HepG2 (cell line): ENCODE results near the gene ATP6V1G2. TPM values are rescaled to one million over a fixed set of nuclear protein-coding genes. Genes with fewer than 3 reads are reported as not detected.

Source experiments
- ARID2 ChIP-seq: sonication (generic); formaldehyde crosslinking; IDR thresholded peaks from 2 replicates; pipeline ENCODE4 v1.8.1; 2022; ENCODE audit warnings: mild to moderate bottlenecking, missing genetic modification reagents, borderline replicate concordance
- ARNT2 ChIP-seq: sonication (generic); formaldehyde crosslinking; IDR thresholded peaks from 2 replicates; pipeline ENCODE4 v1.8.0; 2022; ENCODE audit warnings: mild to moderate bottlenecking, low read depth, missing genetic modification reagents, moderate library complexity
- FLYWCH1 ChIP-seq: sonication (generic); formaldehyde crosslinking; IDR thresholded peaks from 2 replicates; pipeline ENCODE4 v1.8.1; 2023; ENCODE audit warnings: mild to moderate bottlenecking, missing genetic modification reagents
- MBNL3 ChIP-seq: fragments of 250-450 bp; sonication (Bioruptor Pico); conservative IDR thresholded peaks from 2 replicates; pipeline ENCODE4 v1.8.0; 2022; ENCODE audit warnings: mild to moderate bottlenecking, inconsistent platforms
- MEF2D ChIP-seq: sonication (generic); formaldehyde crosslinking; IDR thresholded peaks from 2 replicates; pipeline ENCODE4 v1.5.1; 2020; ENCODE audit warnings: mild to moderate bottlenecking, missing genetic modification reagents
- RELA ChIP-seq: sonication (generic); formaldehyde crosslinking; IDR thresholded peaks from 2 replicates; pipeline ENCODE4 v1.4.0; 2020; ENCODE audit warnings: missing genetic modification reagents
- REPIN1 ChIP-seq: sonication (generic); formaldehyde crosslinking; IDR thresholded peaks from 2 replicates; pipeline ENCODE4 v1.8.0; 2022; ENCODE audit warnings: missing genetic modification reagents, low read depth, mild to moderate bottlenecking, borderline replicate concordance
- SP5 ChIP-seq: IDR thresholded peaks from 2 replicates; pipeline ENCODE4 v1.6.1; 2016; ENCODE audit warnings: low read depth, borderline replicate concordance
- TEAD3 ChIP-seq: optimal IDR thresholded peaks from 2 replicates; pipeline ENCODE3; 2016; ENCODE audit warnings: borderline replicate concordance
- ZNF33A ChIP-seq: sonication (generic); formaldehyde crosslinking; IDR thresholded peaks from 2 replicates; pipeline ENCODE4 v1.5.1; 2020; ENCODE audit warnings: missing genetic modification reagents, mild to moderate bottlenecking, moderate library complexity, borderline replicate concordance
- ZNF343 ChIP-seq: sonication (generic); formaldehyde crosslinking; IDR thresholded peaks from 2 replicates; pipeline ENCODE4 v1.4.0; 2020; ENCODE audit warnings: mild to moderate bottlenecking, missing genetic modification reagents
- ZNF350 ChIP-seq: sonication (generic); formaldehyde crosslinking; IDR thresholded peaks from 2 replicates; pipeline ENCODE4 v1.4.0; 2020; ENCODE audit warnings: mild to moderate bottlenecking, low read depth, missing genetic modification reagents, borderline replicate concordance
- ZNF431 ChIP-seq: sonication (generic); formaldehyde crosslinking; IDR thresholded peaks from 2 replicates; pipeline ENCODE4 v1.9.0; 2022; ENCODE audit warnings: missing genetic modification reagents, low read depth, mild to moderate bottlenecking, borderline replicate concordance
- ZNF768 ChIP-seq: sonication (generic); formaldehyde crosslinking; IDR thresholded peaks from 2 replicates; pipeline ENCODE4 v1.4.0; 2020; ENCODE audit warnings: missing genetic modification reagents
- ZNF841 ChIP-seq: sonication (generic); formaldehyde crosslinking; IDR thresholded peaks from 2 replicates; pipeline ENCODE4 v1.8.1; 2023; ENCODE audit warnings: missing genetic modification reagents, borderline replicate concordance
- polyA plus RNA-seq, 8 experiments: library from polyadenylated mRNA; depleted of rRNA in 3 of 8; stranded (reverse) in 7 of 8; unstranded in 1 of 8; fragments of >200 nt; fragmentation: Illumina TruSeq in 4 of 8; extraction: Trizol in 4 of 8; gene quantifications; 2 replicates each; pipeline versions ENCODE4 v1.2.1 to v1.2.3, GENCODE V29; 2011 to 2016; ENCODE audit warnings: low read depth in 4 of 8, missing spikeins in 1 of 8, mixed read lengths in 1 of 8; ENCODE audit not compliant: insufficient read depth in 1 of 8
- total RNA-seq, 5 experiments: library from RNA; depleted of rRNA; stranded (reverse); fragments of >200 nt; fragmentation: Illumina TruSeq; extraction: Trizol; gene quantifications; 2 replicates each; pipeline ENCODE4 v1.2.3, GENCODE V29; 2016; ENCODE audit warnings: low read depth in 1 of 5
- TF ChIP-seq, protein P1 (sequence below): sonication (generic); formaldehyde crosslinking; IDR thresholded peaks from 2 replicates; pipeline ENCODE4 v1.5.1; 2020; ENCODE audit warnings: missing genetic modification reagents, mild to moderate bottlenecking, borderline replicate concordance
- TF ChIP-seq, protein P2 (sequence below): sonication (generic); formaldehyde crosslinking; IDR thresholded peaks from 2 replicates; pipeline ENCODE4 v1.4.0; 2020; ENCODE audit warnings: mild to moderate bottlenecking, missing genetic modification reagents
- TF ChIP-seq, protein P3 (sequence below): sonication (generic); formaldehyde crosslinking; conservative IDR thresholded peaks from 2 replicates; pipeline ENCODE4 v1.8.1; 2023; ENCODE audit warnings: missing genetic modification reagents
- TF ChIP-seq, protein P4 (sequence below): IDR thresholded peaks from 2 replicates; pipeline ENCODE4 v1.6.1; 2012; ENCODE audit warnings: low read length, improper control_type of control experiment
- TF ChIP-seq, protein P5 (sequence below): sonication (generic); formaldehyde crosslinking; IDR thresholded peaks from 2 replicates; pipeline ENCODE4 v1.5.0; 2020; ENCODE audit warnings: mild to moderate bottlenecking, missing genetic modification reagents, moderate library complexity

The ATP6V1G2 gene
- total and polyA plus RNA-seq, 2 of the 13 experiments (the other 11 are each of a cell fraction or from before 2014, with no cell fraction given), result 0.27 to 0.83 TPM

DNA sequence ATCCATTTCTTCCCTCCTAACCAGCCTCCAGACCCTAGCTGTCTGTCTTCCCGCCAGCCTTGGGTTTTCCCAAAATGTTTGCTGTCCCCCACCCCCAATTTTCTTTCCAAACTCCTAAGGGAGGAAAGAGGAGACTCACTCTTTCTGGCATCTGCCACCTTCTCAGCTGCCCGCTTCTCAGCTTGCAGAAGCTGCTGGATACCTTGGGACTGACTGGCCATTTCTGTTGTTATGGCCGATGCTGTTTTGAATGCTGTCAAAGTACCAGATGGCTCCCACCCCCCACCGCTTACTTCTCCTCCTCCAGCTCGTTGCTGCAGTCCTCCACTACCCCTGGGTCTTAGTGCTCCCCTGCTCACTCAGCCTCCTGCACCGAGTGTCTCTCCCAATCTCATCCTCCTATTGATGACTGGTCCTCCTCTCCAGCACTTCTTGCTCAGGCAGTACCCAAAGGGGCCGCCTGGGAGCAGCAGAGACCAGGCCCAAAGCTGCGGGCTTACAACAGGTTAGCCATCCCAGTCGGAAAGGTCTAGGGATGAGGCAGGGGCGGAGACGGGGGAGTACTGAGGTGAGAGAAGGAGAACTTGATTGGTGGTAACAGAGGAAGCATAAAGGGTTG is at the start of gene ATP6V1G2 (continued):
- TF ChIP-seq, protein P1, sequence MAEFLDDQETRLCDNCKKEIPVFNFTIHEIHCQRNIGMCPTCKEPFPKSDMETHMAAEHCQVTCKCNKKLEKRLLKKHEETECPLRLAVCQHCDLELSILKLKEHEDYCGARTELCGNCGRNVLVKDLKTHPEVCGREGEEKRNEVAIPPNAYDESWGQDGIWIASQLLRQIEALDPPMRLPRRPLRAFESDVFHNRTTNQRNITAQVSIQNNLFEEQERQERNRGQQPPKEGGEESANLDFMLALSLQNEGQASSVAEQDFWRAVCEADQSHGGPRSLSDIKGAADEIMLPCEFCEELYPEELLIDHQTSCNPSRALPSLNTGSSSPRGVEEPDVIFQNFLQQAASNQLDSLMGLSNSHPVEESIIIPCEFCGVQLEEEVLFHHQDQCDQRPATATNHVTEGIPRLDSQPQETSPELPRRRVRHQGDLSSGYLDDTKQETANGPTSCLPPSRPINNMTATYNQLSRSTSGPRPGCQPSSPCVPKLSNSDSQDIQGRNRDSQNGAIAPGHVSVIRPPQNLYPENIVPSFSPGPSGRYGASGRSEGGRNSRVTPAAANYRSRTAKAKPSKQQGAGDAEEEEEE, result no peak
- TF ChIP-seq, protein P2, sequence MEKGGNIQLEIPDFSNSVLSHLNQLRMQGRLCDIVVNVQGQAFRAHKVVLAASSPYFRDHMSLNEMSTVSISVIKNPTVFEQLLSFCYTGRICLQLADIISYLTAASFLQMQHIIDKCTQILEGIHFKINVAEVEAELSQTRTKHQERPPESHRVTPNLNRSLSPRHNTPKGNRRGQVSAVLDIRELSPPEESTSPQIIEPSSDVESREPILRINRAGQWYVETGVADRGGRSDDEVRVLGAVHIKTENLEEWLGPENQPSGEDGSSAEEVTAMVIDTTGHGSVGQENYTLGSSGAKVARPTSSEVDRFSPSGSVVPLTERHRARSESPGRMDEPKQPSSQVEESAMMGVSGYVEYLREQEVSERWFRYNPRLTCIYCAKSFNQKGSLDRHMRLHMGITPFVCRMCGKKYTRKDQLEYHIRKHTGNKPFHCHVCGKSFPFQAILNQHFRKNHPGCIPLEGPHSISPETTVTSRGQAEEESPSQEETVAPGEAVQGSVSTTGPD (CRISPR knock-in tag), result no peak
- TF ChIP-seq, protein P3, sequence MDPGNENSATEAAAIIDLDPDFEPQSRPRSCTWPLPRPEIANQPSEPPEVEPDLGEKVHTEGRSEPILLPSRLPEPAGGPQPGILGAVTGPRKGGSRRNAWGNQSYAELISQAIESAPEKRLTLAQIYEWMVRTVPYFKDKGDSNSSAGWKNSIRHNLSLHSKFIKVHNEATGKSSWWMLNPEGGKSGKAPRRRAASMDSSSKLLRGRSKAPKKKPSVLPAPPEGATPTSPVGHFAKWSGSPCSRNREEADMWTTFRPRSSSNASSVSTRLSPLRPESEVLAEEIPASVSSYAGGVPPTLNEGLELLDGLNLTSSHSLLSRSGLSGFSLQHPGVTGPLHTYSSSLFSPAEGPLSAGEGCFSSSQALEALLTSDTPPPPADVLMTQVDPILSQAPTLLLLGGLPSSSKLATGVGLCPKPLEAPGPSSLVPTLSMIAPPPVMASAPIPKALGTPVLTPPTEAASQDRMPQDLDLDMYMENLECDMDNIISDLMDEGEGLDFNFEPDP (CRISPR knock-in tag), result no peak
- no peak for TF ChIP-seq FLYWCH1 (CRISPR knock-in tag)
- no peak for TF ChIP-seq ZNF841
- TF ChIP-seq ZNF768, result no peak
- no peak for TF ChIP-seq SP5 (CRISPR knock-in tag)
- no peak for TF ChIP-seq ZNF350
- TF ChIP-seq MEF2D (CRISPR knock-in tag), result no peak
- no peak for TF ChIP-seq ARNT2 (CRISPR knock-in tag)
- no peak for TF ChIP-seq MBNL3 (CRISPR knock-in tag)
- TF ChIP-seq, protein P4, sequence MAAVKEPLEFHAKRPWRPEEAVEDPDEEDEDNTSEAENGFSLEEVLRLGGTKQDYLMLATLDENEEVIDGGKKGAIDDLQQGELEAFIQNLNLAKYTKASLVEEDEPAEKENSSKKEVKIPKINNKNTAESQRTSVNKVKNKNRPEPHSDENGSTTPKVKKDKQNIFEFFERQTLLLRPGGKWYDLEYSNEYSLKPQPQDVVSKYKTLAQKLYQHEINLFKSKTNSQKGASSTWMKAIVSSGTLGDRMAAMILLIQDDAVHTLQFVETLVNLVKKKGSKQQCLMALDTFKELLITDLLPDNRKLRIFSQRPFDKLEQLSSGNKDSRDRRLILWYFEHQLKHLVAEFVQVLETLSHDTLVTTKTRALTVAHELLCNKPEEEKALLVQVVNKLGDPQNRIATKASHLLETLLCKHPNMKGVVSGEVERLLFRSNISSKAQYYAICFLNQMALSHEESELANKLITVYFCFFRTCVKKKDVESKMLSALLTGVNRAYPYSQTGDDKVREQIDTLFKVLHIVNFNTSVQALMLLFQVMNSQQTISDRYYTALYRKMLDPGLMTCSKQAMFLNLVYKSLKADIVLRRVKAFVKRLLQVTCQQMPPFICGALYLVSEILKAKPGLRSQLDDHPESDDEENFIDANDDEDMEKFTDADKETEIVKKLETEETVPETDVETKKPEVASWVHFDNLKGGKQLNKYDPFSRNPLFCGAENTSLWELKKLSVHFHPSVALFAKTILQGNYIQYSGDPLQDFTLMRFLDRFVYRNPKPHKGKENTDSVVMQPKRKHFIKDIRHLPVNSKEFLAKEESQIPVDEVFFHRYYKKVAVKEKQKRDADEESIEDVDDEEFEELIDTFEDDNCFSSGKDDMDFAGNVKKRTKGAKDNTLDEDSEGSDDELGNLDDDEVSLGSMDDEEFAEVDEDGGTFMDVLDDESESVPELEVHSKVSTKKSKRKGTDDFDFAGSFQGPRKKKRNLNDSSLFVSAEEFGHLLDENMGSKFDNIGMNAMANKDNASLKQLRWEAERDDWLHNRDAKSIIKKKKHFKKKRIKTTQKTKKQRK, result no peak
- no peak for TF ChIP-seq ZNF431
- TF ChIP-seq RELA (CRISPR knock-in tag), result no peak
- TF ChIP-seq ZNF33A (CRISPR knock-in tag), result no peak
- 0 out of 2 replicates have a peak, but pooled peaks have one; percentile 13 for TF ChIP-seq ZNF343 (CRISPR knock-in tag)
- TF ChIP-seq, protein P5, sequence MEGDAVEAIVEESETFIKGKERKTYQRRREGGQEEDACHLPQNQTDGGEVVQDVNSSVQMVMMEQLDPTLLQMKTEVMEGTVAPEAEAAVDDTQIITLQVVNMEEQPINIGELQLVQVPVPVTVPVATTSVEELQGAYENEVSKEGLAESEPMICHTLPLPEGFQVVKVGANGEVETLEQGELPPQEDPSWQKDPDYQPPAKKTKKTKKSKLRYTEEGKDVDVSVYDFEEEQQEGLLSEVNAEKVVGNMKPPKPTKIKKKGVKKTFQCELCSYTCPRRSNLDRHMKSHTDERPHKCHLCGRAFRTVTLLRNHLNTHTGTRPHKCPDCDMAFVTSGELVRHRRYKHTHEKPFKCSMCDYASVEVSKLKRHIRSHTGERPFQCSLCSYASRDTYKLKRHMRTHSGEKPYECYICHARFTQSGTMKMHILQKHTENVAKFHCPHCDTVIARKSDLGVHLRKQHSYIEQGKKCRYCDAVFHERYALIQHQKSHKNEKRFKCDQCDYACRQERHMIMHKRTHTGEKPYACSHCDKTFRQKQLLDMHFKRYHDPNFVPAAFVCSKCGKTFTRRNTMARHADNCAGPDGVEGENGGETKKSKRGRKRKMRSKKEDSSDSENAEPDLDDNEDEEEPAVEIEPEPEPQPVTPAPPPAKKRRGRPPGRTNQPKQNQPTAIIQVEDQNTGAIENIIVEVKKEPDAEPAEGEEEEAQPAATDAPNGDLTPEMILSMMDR (CRISPR knock-in tag), result peak; percentile 99
- TF ChIP-seq ARID2 (CRISPR knock-in tag), result no peak
- peak; percentile 76; the same call in 1 of the 2 replicates for TF ChIP-seq REPIN1 (CRISPR knock-in tag)
- TF ChIP-seq TEAD3, result peak; percentile 71
